GM10266 (cell line): Measurements from ENCODE around the gene SLC25A1.

Source experiments
- DNase-seq: peaks from one replicate; pipeline ENCODE4 v3.0.0; 2012; ENCODE audit errors: extremely low spot score
- TF ChIP-seq, protein P1 (sequence below): IDR thresholded peaks from 2 replicates; pipeline ENCODE4 v1.5.1; 2012; ENCODE audit warnings: mild to moderate bottlenecking, low read depth; ENCODE audit not compliant: control insufficient read depth, insufficient read depth; ENCODE audit errors: missing control alignments

The SLC25A1 gene

DNA sequence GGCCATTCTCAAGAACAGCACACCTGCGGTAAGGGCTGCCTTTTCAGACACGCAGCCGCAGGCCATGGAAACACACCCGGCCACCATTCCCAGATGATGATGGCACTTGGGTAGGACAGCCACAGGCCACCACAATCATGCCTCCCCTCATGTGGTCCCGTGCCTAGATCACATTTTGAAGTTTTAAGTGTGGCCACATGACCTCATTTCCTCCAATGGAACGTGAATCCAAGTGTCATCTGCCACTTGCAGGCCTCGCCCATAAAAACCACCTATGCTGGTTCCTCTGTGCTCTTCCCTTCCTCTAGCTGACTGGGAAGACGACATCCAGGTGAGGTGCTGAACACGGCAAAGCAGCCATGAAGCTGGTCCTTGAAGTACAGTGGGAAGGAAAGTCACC lies 44.6 kb upstream of the SLC25A1 start:
- no peak for DNase-seq
- TF ChIP-seq, protein P1, sequence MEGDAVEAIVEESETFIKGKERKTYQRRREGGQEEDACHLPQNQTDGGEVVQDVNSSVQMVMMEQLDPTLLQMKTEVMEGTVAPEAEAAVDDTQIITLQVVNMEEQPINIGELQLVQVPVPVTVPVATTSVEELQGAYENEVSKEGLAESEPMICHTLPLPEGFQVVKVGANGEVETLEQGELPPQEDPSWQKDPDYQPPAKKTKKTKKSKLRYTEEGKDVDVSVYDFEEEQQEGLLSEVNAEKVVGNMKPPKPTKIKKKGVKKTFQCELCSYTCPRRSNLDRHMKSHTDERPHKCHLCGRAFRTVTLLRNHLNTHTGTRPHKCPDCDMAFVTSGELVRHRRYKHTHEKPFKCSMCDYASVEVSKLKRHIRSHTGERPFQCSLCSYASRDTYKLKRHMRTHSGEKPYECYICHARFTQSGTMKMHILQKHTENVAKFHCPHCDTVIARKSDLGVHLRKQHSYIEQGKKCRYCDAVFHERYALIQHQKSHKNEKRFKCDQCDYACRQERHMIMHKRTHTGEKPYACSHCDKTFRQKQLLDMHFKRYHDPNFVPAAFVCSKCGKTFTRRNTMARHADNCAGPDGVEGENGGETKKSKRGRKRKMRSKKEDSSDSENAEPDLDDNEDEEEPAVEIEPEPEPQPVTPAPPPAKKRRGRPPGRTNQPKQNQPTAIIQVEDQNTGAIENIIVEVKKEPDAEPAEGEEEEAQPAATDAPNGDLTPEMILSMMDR: no peak

DNA sequence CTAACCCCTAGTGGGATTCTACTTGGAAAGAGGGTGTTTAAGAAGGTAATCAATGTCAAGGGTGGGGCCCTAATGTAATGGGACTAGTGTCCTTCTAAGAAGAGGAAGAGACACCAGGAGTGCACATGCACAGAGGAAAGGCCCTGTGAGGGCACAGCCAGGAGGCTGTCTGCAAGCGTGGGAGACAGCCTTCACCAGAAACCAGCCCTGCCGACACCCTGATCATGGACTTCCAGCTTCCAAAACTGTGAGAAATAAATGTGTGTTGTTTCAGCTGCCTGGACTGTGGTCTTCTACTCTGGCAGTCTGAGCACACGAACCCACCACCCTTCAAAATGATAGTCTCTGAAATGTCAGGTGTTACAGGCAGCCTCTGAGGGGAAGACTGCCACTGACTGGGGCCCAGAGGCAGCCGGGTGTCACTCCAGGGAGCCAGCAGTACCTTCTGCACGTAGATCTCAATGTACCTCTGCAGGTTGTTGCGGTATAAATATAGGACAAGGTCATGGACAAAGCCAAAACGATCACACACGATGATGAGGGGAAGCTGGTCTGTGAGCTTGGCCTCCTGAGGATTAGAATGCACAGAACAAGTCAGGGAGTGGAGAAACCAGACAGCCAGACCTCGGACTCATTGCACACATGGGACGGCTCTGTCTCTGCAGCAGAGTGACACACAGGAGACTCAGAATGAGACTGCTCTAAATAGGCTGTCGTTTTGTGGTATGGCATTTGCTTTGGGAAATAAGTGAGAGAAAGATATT lies 43.9 kb upstream of the SLC25A1 start:
- TF ChIP-seq, protein P1: no peak
- no peak for DNase-seq

DNA sequence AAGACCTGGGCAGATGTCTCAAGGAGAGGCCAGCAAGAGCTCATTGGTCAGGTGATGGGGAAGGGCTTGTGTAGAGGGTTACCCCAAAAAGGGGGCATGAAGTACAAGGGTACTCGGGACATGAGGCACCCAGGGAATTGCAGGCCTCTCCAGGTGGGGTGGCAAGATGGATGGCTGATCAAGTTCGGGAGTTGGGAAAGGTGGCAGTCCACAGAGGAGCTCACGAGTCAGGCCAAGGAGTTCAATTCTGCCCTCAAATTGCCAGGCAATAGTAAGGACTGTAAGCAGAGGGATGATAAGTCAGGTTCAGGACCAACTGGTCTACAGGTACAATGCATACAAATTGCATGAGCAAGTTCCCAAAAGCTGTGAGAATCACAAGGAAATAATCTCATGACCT lies 42.3 kb upstream of the SLC25A1 start:
- TF ChIP-seq, protein P1: no peak
- DNase-seq: no peak

DNA sequence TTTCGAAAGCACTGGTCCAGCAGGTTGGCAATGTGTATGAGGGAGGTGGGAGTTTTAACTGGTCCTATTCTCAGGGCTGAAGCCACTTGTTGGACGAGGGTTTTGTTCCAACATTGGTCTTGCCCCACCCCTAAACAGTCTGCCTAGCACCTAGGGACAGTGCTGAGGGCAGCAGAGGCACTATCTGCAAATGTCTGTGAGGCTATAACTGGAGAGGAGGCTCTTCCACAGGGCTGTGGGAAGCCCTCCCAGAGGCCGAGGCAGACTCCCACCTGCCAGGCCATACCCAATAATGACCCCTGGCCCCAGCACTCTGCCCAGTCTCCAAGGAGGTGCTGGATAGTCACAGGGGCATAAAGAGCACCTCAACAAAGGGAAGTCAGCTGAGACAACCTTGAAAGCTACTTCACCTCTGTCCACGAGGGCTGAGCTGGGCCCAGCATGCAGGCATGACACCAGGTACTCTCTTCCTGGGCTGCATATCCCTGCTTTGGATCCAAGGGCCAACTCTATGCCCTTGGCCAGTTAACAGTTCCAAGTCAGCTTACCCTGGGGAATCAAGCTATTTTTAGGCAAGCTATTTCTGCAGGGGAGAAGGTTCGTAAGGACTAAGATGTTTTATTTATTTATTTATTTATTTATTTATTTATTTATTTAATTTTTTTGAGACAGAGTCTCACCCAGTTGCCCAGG lies 40.2 kb upstream of the SLC25A1 start:
- TF ChIP-seq, protein P1: no peak
- DNase-seq: no peak

DNA sequence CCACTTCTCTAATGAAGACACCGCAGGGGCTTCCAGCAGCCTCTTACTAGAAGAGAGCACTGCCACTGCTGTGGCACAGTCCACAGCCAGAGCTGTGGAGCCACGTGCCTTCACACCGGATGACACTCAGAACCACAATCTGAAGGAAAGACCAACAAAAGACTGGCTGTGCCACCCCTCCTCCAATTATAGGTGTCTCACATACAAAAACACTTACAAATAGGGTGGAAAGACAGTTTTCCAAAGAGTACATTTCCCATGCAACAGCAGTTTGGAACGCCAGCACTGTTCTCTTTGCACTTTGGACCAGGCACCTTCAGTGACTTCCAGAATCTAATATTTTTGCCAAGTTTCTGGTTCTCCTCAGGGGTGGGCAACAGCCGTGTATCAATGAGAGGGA lies 38.0 kb upstream of the SLC25A1 start:
- TF ChIP-seq, protein P1: no peak
- DNase-seq: no peak

DNA sequence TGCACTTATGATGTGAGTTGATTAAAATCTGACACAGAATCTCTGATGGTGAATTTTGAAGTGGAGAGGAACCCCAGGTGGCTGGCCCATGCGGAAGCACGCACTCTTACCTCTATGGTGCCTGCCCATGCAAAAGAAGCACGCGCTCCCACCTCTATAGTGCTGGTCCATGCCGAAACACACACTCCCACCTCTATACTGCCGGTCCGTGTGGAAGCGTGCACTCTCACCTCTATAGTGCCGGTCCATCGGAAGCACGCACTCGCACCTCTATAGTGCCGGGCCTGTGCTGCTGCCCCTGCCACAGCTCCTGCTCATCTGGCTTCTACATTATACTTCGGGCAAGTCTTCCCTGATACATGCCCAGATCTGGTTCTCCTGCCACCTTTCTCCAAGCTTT lies 36.8 kb upstream of the SLC25A1 start:
- TF ChIP-seq, protein P1: no peak

DNA sequence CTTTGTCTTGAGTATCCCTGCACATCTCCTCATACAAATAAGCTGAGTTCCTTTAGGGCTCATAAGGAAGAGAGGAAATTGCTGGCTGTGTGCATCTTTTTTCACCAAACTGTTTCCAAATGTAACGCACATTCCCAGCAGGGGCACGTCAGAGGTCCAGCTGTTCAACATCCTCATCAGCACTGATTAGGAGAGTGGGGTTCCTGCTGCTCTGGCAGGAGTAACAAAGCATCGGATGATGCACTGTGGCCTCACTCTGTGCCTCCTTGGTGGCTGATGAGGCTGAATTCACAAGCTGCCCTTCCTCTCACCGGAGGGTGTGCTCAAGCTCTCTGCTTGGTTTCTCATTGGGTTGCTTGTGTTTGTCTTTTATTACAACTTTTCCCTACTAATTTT lies 35.5 kb upstream of the SLC25A1 start:
- no peak for DNase-seq
- TF ChIP-seq, protein P1: no peak

More for the DNA sequence above, 36.8 kb upstream of the SLC25A1 start:
- DNase-seq: no peak
